Measurements from ENCODE around the gene PRSS33. TPM values are rescaled to one million over a fixed set of nuclear protein-coding genes. Genes with fewer than 3 reads are reported as not detected.

Gene PRSS33
- total and polyA plus RNA-seq, 9 of the 15 experiments (the other 6 are each of a cell fraction or from before 2014, with no cell fraction given): not detected

DNA sequence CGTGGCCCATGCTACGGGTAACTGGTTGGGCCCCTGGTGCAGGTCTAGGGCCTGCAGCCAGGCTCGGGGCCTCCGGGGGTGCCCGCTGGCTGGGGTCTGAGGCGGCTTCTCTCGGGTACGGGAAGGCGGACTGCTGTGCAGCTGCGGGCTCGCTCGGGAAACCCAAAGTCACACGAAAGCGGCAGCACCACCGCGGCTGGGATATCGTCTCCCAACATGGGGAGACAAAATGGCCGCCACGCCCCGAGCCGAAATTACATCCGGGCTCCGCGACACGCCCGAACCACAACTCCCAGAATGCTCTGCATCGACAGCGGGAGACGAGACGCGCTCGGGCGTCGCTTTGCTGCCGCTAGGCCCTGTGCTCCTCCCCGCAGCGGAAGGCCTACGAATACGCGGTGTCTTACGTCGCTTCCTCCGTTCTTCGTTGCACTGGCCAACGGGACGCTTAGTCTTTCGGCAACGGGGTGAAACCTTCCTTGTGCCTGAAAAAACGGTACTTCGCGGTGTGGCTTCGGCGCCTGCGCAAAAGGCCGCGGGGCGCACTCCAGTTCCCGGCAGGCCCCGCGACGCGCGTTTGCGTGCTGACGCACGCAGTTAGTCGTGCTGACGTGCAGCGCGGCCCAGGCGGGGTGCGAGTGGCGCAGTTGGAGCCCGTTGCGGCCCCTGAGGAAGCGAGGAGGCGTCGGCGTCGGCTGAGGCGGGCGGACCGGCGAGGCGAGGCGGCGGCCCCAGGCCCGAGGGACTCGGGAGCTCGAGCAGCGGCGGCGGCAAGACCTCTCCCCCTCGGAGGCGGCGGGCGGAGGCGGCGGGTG, 35.1 kb downstream of the PRSS33 start, which contains the start of gene SRRM2 (continued):
- TF ChIP-seq, protein P1, sequence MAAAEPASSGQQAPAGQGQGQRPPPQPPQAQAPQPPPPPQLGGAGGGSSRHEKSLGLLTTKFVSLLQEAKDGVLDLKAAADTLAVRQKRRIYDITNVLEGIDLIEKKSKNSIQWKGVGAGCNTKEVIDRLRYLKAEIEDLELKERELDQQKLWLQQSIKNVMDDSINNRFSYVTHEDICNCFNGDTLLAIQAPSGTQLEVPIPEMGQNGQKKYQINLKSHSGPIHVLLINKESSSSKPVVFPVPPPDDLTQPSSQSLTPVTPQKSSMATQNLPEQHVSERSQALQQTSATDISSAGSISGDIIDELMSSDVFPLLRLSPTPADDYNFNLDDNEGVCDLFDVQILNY (CRISPR knock-in tag; IDR thresholded peaks at IDR 0.05): 0 out of 2 replicates have a peak, but pooled peaks have one; percentile 47
- TF ChIP-seq, protein P2, sequence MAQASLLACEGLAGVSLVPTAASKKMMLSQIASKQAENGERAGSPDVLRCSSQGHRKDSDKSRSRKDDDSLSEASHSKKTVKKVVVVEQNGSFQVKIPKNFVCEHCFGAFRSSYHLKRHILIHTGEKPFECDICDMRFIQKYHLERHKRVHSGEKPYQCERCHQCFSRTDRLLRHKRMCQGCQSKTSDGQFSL (CRISPR knock-in tag; IDR thresholded peaks at IDR 0.05): no peak
- TF ChIP-seq, protein P2 (tag; IDR thresholded peaks at IDR 0.05): no peak
- TF ChIP-seq, protein P3, sequence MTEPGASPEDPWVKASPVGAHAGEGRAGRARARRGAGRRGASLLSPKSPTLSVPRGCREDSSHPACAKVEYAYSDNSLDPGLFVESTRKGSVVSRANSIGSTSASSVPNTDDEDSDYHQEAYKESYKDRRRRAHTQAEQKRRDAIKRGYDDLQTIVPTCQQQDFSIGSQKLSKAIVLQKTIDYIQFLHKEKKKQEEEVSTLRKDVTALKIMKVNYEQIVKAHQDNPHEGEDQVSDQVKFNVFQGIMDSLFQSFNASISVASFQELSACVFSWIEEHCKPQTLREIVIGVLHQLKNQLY (CRISPR knock-in tag; conservative IDR thresholded peaks at IDR 0.05): peak; percentile 5 to 37; a peak in 2 of 4 replicates
- no peak for TF ChIP-seq KDM2B (CRISPR knock-in tag; IDR thresholded peaks at IDR 0.05)
- no peak for TF ChIP-seq CSDE1 (IDR thresholded peaks at IDR 0.05)
- TF ChIP-seq, protein P4, sequence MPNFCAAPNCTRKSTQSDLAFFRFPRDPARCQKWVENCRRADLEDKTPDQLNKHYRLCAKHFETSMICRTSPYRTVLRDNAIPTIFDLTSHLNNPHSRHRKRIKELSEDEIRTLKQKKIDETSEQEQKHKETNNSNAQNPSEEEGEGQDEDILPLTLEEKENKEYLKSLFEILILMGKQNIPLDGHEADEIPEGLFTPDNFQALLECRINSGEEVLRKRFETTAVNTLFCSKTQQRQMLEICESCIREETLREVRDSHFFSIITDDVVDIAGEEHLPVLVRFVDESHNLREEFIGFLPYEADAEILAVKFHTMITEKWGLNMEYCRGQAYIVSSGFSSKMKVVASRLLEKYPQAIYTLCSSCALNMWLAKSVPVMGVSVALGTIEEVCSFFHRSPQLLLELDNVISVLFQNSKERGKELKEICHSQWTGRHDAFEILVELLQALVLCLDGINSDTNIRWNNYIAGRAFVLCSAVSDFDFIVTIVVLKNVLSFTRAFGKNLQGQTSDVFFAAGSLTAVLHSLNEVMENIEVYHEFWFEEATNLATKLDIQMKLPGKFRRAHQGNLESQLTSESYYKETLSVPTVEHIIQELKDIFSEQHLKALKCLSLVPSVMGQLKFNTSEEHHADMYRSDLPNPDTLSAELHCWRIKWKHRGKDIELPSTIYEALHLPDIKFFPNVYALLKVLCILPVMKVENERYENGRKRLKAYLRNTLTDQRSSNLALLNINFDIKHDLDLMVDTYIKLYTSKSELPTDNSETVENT (CRISPR knock-in tag; IDR thresholded peaks at IDR 0.05): peak; percentile 86
- TF ChIP-seq OTX1 (CRISPR knock-in tag; IDR thresholded peaks at IDR 0.05): no peak
- no peak for TF ChIP-seq MAFG (tag; conservative IDR thresholded peaks at IDR 0.05)
- TF ChIP-seq ZFP30 (CRISPR knock-in tag; IDR thresholded peaks at IDR 0.05; ENCODE audit: borderline replicate concordance): no peak
- TF ChIP-seq IFI16 (CRISPR knock-in tag; IDR thresholded peaks at IDR 0.05): no peak
- TF ChIP-seq ZNF324 (CRISPR knock-in tag; IDR thresholded peaks at IDR 0.05): no peak
- no peak for TF ChIP-seq ZC3H8 (IDR thresholded peaks at IDR 0.05)
- TF ChIP-seq BCL6 (CRISPR knock-in tag; IDR thresholded peaks at IDR 0.05): no peak
- TF ChIP-seq DDX20 (tag; IDR thresholded peaks at IDR 0.05; ENCODE audit: low read depth): no peak
- peak; percentile 47; the same call in 1 of the 2 replicates for TF ChIP-seq NCOA1 (IDR thresholded peaks at IDR 0.05; ENCODE audit: low read depth)
- TF ChIP-seq, protein P5, sequence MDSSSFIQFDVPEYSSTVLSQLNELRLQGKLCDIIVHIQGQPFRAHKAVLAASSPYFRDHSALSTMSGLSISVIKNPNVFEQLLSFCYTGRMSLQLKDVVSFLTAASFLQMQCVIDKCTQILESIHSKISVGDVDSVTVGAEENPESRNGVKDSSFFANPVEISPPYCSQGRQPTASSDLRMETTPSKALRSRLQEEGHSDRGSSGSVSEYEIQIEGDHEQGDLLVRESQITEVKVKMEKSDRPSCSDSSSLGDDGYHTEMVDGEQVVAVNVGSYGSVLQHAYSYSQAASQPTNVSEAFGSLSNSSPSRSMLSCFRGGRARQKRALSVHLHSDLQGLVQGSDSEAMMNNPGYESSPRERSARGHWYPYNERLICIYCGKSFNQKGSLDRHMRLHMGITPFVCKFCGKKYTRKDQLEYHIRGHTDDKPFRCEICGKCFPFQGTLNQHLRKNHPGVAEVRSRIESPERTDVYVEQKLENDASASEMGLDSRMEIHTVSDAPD (CRISPR knock-in tag; IDR thresholded peaks at IDR 0.05): no peak
- TF ChIP-seq MAFF (IDR thresholded peaks at IDR 0.05; ENCODE audit: low read length): no peak
- TF ChIP-seq POLR2H (tag; IDR thresholded peaks at IDR 0.05; ENCODE audit: low read depth): peak; percentile 77
- no peak for TF ChIP-seq ZNF23 (CRISPR knock-in tag; IDR thresholded peaks at IDR 0.05)
- TF ChIP-seq HMG20A (CRISPR knock-in tag; conservative IDR thresholded peaks at IDR 0.05): no peak
- no peak for TF ChIP-seq ZNF445 (CRISPR knock-in tag; IDR thresholded peaks at IDR 0.05; ENCODE audit: low read depth)
- no peak for TF ChIP-seq BRF1 (IDR thresholded peaks at IDR 0.05; ENCODE audit: borderline replicate concordance, extremely low read depth, insufficient read length)

Data from K562 (cell line).